ENCODE data around the gene HAP1.

DNA sequence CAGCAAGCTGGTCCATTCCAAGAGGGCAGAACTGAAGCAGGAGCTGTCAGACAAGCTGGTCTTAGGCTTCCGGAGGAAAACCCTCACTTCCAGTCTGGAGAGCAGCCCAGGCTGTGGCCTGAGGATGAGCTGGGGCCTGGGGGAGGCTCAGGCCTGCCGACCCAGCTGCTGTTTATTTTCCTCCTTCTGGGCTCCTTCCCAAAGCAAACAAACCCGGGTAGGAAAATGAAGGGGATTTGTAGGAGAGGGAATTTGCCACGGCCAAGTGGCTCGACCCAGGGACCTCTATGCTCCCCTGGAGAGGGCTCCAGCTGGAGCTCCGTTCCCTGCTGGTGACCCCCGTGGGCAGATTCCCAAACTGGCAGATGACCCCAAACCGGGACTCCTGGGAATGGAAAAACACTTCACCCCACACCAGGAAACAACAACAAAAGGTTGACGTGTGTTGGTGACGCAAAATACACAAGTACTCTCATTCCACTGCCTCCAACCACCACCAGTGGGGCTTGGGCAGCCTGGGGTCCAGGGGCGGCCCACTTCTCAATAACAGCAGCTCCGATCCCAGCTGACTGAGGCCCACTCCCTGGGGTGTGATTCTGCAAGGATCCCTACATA lies 43.2 kb upstream of the HAP1 start:
- TF ChIP-seq TP53 (CRISPR knock-in tag; IDR thresholded peaks at IDR 0.05) (no peak), FOXS1 (CRISPR knock-in tag; IDR thresholded peaks at IDR 0.05) (peak; percentile 79; the same call in 1 of the 2 replicates), CBX8 (IDR thresholded peaks at IDR 0.05) (no peak), RFX5 (IDR thresholded peaks at IDR 0.05) (no peak), ESRRA (IDR thresholded peaks at IDR 0.05; ENCODE audit: borderline replicate concordance, low read length) (0 out of 2 replicates have a peak, but pooled peaks have one; percentile 41), JUN (IDR thresholded peaks at IDR 0.05) (peak; percentile 87 to 94), MYC (IDR thresholded peaks at IDR 0.05; ENCODE audit: borderline replicate concordance, low read length) (no peak; the same call in 1 of the 2 replicates)
- TF ChIP-seq, protein P1, sequence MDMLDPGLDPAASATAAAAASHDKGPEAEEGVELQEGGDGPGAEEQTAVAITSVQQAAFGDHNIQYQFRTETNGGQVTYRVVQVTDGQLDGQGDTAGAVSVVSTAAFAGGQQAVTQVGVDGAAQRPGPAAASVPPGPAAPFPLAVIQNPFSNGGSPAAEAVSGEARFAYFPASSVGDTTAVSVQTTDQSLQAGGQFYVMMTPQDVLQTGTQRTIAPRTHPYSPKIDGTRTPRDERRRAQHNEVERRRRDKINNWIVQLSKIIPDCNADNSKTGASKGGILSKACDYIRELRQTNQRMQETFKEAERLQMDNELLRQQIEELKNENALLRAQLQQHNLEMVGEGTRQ (IDR thresholded peaks at IDR 0.05), result no peak
